HEK293T (cell line): ENCODE results near the gene C1orf210.

Source experiments
- CTCF ChIA-PET: fragments of 350-600 bp; formaldehyde crosslinking; extraction: SDS; loops from one replicate; lab custom pipeline; 2021; ENCODE audit warnings: antibody characterized with exemption, inconsistent platforms; lab: Yijun Ruan, JAX
- POLR2A ChIA-PET: fragments of 350-600 bp; formaldehyde crosslinking; extraction: SDS; loops from one replicate; lab custom pipeline; 2020; ENCODE audit warnings: antibody characterized with exemption, inconsistent platforms; lab: Yijun Ruan, JAX
- DNase-seq: peaks from one replicate; pipeline ENCODE4 v3.0.0; 2012; ENCODE audit warnings: mixed read lengths; ENCODE audit errors: extremely low spot score
- ARNT ChIP-seq: fragments of 450-650 bp; IDR thresholded peaks from 2 replicates; pipeline ENCODE4 v1.6.1; 2017; ENCODE audit warnings: mild to moderate bottlenecking
- BHLHE40 ChIP-seq: fragments of 450-650 bp; IDR thresholded peaks from 2 replicates; pipeline ENCODE4 v1.6.1; 2016; ENCODE audit warnings: mild to moderate bottlenecking, moderate library complexity, borderline replicate concordance
- CTBP1 ChIP-seq: fragments of 450-650 bp; IDR thresholded peaks from 2 replicates; pipeline ENCODE4 v1.6.1; 2016; ENCODE audit warnings: borderline replicate concordance
- ELF4 ChIP-seq: fragments of 450-650 bp; IDR thresholded peaks from 2 replicates; pipeline ENCODE4 v1.6.1; 2017; ENCODE audit warnings: antibody characterized with exemption
- FOXA1 ChIP-seq: fragments of 450-650 bp; IDR thresholded peaks from 2 replicates; pipeline ENCODE4 v1.6.1; 2016; ENCODE audit warnings: mild to moderate bottlenecking
- FOXK2 ChIP-seq: fragments of 450-650 bp; IDR thresholded peaks from 2 replicates; pipeline ENCODE4 v1.6.1; 2016; ENCODE audit warnings: mild to moderate bottlenecking
- FOXM1 ChIP-seq: fragments of 450-650 bp; IDR thresholded peaks from 2 replicates; pipeline ENCODE4 v1.6.1; 2017; ENCODE audit warnings: mild to moderate bottlenecking, borderline replicate concordance
- HDGF ChIP-seq: fragments of 450-650 bp; IDR thresholded peaks from 2 replicates; pipeline ENCODE4 v1.6.1; 2017; ENCODE audit warnings: antibody characterized with exemption, borderline replicate concordance
- L3MBTL2 ChIP-seq: fragments of 450-650 bp; conservative IDR thresholded peaks from 2 replicates; pipeline ENCODE4 v1.6.1; 2016; ENCODE audit warnings: mild to moderate bottlenecking
- LEF1 ChIP-seq: fragments of 450-650 bp; IDR thresholded peaks from 2 replicates; pipeline ENCODE4 v1.6.1; 2017; ENCODE audit warnings: mild to moderate bottlenecking, borderline replicate concordance
- NFRKB ChIP-seq: fragments of 450-650 bp; IDR thresholded peaks from 2 replicates; pipeline ENCODE4 v1.6.1; 2016; ENCODE audit warnings: mild to moderate bottlenecking, moderate library complexity
- SP1 ChIP-seq: fragments of 450-650 bp; IDR thresholded peaks from 2 replicates; pipeline ENCODE4 v1.6.1; 2017
- SUZ12 ChIP-seq: fragments of 450-650 bp; IDR thresholded peaks from 2 replicates; pipeline ENCODE4 v1.6.1; 2016; ENCODE audit warnings: mild to moderate bottlenecking
- TARDBP ChIP-seq: fragments of 450-650 bp; IDR thresholded peaks from 2 replicates; pipeline ENCODE4 v1.6.1; 2016
- ZNF384 ChIP-seq: fragments of 450-650 bp; IDR thresholded peaks from 2 replicates; pipeline ENCODE4 v1.6.1; 2016
- TF ChIP-seq, protein P1 (sequence below): fragments of 450-650 bp; IDR thresholded peaks from 2 replicates; pipeline ENCODE4 v1.6.1; 2016

The C1orf210 gene

DNA sequence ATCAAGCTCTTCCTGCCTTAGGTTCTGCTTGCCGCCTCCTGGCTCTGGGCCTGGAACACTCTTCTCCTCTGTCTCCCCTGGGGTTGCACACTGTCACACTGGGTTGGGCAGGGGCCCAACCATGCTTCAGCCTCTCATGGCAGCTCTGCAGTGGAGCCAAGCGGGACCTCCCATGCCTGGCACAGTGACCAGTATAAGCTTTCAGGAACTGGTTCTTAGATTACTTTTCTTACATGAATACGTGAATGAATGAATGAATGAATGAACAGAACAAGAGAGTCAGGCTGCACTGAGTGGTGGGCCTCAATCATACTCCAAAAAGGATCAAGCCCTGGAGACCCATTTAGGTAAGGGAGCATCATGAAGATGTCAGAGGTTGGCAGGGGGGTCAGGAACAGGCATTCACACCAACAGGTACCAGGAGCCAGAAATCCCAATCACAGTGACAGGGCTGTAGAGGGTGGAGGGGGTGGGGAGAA, 46.4 kb downstream of the C1orf210 start:
- ChIA-PET CTCF (interaction anchor here (2.4 kb wide), 1 partner anchor 176 kb away, joined by 12 read pairs; no protein-coding TSS in a partner anchor), POLR2A (interaction anchor here (0.7 to 1.5 kb wide), 3 partner anchors 82 to 175 kb away, joined by 3 to 6 read pairs (median 4); partner anchors contain the start of genes MED8 and SZT2)
- no peak for DNase-seq
- TF ChIP-seq FOXM1 (no peak), SUZ12 (no peak), TARDBP (no peak), ARNT (no peak)
- TF ChIP-seq, protein P1, sequence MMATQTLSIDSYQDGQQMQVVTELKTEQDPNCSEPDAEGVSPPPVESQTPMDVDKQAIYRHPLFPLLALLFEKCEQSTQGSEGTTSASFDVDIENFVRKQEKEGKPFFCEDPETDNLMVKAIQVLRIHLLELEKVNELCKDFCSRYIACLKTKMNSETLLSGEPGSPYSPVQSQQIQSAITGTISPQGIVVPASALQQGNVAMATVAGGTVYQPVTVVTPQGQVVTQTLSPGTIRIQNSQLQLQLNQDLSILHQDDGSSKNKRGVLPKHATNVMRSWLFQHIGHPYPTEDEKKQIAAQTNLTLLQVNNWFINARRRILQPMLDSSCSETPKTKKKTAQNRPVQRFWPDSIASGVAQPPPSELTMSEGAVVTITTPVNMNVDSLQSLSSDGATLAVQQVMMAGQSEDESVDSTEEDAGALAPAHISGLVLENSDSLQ: no peak

- POLR2A ChIA-PET: interaction anchor here (0.6 kb wide), 1 partner anchor 150 kb away, joined by 3 read pairs; no protein-coding TSS in a partner anchor
- CTCF ChIA-PET: interaction anchor here (2.4 kb wide), 1 partner anchor 177 kb away, joined by 12 read pairs; no protein-coding TSS in a partner anchor
- peak; percentile 64 for DNase-seq
- TF ChIP-seq FOXA1 (no peak), ARNT (no peak), FOXM1 (no peak), LEF1 (no peak), L3MBTL2 (no peak), HDGF (no peak), FOXK2 (no peak)
Observed at GRCh38 chr1:43238085-43238484, 47.3 kb downstream of the C1orf210 start.

DNA sequence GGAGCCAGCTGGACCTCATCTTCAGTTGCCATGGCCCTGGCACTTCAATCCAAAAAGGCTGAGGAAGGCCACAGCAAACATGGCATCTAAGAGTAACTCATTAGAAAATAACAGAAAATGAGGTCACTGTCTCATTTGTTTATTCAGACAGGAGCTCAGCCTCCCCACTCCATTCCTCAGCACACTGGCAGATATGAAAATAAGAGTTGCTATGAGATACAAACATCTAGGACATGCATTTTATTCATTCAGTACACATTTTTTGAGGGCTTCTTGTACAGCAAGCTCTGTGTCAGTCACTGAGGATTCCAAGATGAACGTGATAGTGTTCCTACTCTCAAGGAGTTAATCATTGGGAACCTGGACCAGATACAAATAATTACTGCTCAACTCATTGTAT, 48.3 kb downstream of the C1orf210 start:
- ChIA-PET POLR2A (no interaction called here), CTCF (interaction anchor here (0.7 kb wide), 1 partner anchor 192 kb away, joined by 4 read pairs; no protein-coding TSS in a partner anchor)
- no peak for DNase-seq
- TF ChIP-seq TARDBP: no peak
- TF ChIP-seq FOXM1: no peak
- TF ChIP-seq, protein P1: no peak
- no peak for TF ChIP-seq FOXA1
- no peak for TF ChIP-seq ARNT
- no peak for TF ChIP-seq SUZ12
- no peak for TF ChIP-seq L3MBTL2
- TF ChIP-seq NFRKB: no peak

DNA sequence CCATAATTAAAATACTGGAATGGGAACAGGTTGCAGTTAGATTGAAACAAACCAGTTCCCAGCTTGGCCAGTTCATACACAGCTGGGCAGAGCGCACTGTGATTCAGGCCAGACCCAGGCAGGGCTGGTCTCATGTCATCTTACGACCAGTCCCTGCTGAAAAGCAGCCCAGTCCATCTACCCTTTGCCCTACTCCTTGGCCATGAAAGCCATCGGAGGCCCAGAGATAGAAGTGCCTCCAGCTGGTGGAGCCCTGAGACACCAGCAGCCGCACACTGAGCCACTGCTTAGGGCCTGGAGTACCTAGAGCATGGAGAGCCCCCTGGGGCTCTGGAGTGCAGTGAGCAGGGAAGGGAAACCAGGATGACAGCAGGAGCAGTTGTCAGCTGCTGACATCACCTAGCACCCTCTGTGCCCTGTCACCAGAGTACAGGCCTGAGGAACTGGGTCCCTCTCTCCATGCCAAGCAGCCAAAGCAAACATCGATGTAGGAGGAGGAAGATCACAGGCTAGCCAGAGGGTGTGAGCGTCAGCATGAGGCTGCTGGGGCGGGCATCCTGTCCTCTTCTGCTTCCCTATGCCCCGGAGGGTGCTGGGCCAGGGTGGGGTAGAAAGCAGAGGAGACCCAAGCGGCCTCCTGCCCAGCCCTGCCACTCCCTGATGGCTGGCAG, 49.8 kb downstream of the C1orf210 start:
- POLR2A ChIA-PET: no interaction called here
- CTCF ChIA-PET: no interaction called here

DNA sequence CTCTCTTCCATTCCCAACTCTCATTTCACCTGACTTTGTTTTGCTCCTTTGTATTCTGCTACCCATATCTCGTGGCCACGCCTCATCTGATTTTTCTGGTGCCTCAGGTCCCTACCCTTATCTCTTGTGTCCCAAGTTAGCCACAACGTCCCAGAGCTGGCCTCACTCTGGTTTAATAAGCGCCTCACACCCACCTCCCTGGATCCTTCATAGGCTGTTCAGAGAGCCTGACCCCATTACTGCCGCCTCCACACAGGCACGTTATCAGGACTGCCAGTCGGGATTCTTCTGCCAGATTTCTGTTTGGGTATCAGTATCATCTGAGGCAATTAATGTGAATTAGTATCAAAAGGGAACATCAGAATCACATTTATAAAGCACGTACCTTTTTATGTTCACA, 50.3 kb downstream of the C1orf210 start:
- ChIA-PET POLR2A (no interaction called here), CTCF (no interaction called here)
- no peak for DNase-seq
- TF ChIP-seq L3MBTL2 (no peak), ARNT (no peak), BHLHE40 (no peak), HDGF (no peak), ZNF384 (no peak), FOXM1 (no peak), FOXK2 (no peak), NFRKB (no peak), SUZ12 (no peak), SP1 (no peak), ELF4 (no peak), TARDBP (no peak)

More for the DNA sequence above, 49.8 kb downstream of the C1orf210 start:
- TF ChIP-seq FOXM1 (no peak), FOXK2 (no peak)
- no peak for DNase-seq

- TF ChIP-seq HDGF: no peak
- no peak for TF ChIP-seq TARDBP
- TF ChIP-seq BHLHE40: no peak
- TF ChIP-seq ZNF384: no peak
- no peak for TF ChIP-seq FOXK2
- no peak for TF ChIP-seq LEF1
- no peak for TF ChIP-seq SUZ12
- TF ChIP-seq FOXM1: no peak
- no peak for TF ChIP-seq L3MBTL2
- TF ChIP-seq, protein P1: no peak
- no peak for TF ChIP-seq FOXA1
- no peak for TF ChIP-seq SP1
- TF ChIP-seq ARNT: no peak
- TF ChIP-seq NFRKB: no peak
- no peak for TF ChIP-seq ELF4
- TF ChIP-seq CTBP1: no peak
- ChIA-PET POLR2A (no interaction called here), CTCF (interaction anchor here (0.6 kb wide), 1 partner anchor 142 kb away, joined by 3 read pairs; no protein-coding TSS in a partner anchor)
- no peak for DNase-seq
Observed at GRCh38 chr1:43234267-43234666, 51.1 kb downstream of the C1orf210 start.
